PFSK-1 (cell line): ENCODE results near the gene PNCK.

Experiments used
- FOXP2 ChIP-seq: optimal IDR thresholded peaks from 2 replicates; pipeline ENCODE3; 2011; ENCODE audit warnings: borderline replicate concordance, control low read depth, inconsistent platforms; ENCODE audit not compliant: insufficient read depth; ENCODE audit errors: extremely low read length, extremely low read depth
- POLR2AphosphoS5 ChIP-seq: IDR thresholded peaks from 2 replicates; pipeline ENCODE4 v1.6.1; 2012; ENCODE audit warnings: low read depth, mild to moderate bottlenecking, control low read depth, low read length, moderate library complexity
- SIN3A ChIP-seq: IDR thresholded peaks from 2 replicates; pipeline ENCODE4 v1.6.1; 2012; ENCODE audit warnings: mild to moderate bottlenecking, low read length, moderate library complexity, borderline replicate concordance; ENCODE audit not compliant: insufficient read depth
- TAF1 ChIP-seq: IDR thresholded peaks from 2 replicates; pipeline ENCODE4 v1.6.1; 2012; ENCODE audit warnings: low read length, control low read depth, borderline replicate concordance; ENCODE audit not compliant: insufficient read depth
- TF ChIP-seq, protein P1 (sequence below), 2 experiments: IDR thresholded peaks; 2 replicates each; pipeline versions ENCODE4 v1.6.1 to v1.8.0; 2011 to 2012; ENCODE audit warnings: low read depth in 2 of 2, low read length in 2 of 2, control low read depth in 1 of 2, inconsistent platforms in 1 of 2, mild to moderate bottlenecking in 1 of 2, moderate library complexity in 1 of 2; ENCODE audit not compliant: insufficient read depth in 1 of 2

The PNCK gene

DNA sequence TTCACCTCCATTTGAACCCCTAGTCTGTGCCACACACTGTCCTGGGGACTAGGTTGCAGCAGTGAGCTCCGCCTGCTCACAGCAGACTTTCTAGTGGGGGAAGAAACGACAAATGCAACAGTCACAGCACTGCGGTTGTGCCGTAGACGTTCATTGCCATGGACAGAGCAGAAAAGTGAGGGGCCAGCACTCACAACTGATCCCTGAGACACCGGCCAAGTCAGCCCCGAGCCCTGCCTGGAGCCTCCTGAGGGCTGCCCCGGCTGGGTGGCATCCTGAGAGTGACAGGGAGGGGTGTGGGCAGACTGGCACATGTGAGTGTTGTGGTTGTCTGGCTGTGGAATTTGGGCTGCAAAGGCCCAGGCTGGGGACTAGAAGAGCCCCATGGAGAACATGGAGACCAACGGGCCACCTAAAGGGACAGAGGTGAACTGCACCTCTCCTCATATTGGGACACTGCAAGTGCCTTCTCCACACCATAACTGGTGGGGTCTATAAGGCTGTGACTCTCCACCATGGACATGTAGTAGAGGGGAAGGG lies 22.0 kb downstream of the PNCK start:
- no peak for TF ChIP-seq TAF1
- TF ChIP-seq SIN3A: no peak
- TF ChIP-seq, protein P1, sequence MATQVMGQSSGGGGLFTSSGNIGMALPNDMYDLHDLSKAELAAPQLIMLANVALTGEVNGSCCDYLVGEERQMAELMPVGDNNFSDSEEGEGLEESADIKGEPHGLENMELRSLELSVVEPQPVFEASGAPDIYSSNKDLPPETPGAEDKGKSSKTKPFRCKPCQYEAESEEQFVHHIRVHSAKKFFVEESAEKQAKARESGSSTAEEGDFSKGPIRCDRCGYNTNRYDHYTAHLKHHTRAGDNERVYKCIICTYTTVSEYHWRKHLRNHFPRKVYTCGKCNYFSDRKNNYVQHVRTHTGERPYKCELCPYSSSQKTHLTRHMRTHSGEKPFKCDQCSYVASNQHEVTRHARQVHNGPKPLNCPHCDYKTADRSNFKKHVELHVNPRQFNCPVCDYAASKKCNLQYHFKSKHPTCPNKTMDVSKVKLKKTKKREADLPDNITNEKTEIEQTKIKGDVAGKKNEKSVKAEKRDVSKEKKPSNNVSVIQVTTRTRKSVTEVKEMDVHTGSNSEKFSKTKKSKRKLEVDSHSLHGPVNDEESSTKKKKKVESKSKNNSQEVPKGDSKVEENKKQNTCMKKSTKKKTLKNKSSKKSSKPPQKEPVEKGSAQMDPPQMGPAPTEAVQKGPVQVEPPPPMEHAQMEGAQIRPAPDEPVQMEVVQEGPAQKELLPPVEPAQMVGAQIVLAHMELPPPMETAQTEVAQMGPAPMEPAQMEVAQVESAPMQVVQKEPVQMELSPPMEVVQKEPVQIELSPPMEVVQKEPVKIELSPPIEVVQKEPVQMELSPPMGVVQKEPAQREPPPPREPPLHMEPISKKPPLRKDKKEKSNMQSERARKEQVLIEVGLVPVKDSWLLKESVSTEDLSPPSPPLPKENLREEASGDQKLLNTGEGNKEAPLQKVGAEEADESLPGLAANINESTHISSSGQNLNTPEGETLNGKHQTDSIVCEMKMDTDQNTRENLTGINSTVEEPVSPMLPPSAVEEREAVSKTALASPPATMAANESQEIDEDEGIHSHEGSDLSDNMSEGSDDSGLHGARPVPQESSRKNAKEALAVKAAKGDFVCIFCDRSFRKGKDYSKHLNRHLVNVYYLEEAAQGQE (IDR thresholded peaks at IDR 0.05; ENCODE audit: insufficient read depth in 1 of 2, low read depth in 2 of 2, low read length in 2 of 2): no peak
- no peak for TF ChIP-seq FOXP2
- no peak for TF ChIP-seq POLR2AphosphoS5

DNA sequence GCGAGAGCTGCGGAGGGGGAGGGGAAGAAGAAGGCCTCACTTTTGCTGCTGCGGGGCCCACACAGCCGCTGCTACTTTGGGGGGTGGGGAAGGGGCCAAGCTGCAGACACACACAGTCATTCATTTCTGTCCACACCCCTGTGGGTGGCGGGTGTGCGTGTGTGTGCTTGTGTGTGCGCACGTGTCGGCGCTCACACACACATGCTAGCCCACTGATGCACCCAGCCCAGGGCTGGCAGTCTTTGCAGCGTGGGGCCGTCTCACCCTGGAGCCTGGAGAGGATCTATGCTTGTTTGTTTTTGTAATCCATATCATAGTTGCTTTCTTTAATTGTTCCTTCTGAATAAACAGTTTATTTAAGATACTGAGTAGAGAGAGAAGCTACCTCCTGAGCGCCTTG lies 22.7 kb downstream of the PNCK start:
- no peak for TF ChIP-seq POLR2AphosphoS5

DNA sequence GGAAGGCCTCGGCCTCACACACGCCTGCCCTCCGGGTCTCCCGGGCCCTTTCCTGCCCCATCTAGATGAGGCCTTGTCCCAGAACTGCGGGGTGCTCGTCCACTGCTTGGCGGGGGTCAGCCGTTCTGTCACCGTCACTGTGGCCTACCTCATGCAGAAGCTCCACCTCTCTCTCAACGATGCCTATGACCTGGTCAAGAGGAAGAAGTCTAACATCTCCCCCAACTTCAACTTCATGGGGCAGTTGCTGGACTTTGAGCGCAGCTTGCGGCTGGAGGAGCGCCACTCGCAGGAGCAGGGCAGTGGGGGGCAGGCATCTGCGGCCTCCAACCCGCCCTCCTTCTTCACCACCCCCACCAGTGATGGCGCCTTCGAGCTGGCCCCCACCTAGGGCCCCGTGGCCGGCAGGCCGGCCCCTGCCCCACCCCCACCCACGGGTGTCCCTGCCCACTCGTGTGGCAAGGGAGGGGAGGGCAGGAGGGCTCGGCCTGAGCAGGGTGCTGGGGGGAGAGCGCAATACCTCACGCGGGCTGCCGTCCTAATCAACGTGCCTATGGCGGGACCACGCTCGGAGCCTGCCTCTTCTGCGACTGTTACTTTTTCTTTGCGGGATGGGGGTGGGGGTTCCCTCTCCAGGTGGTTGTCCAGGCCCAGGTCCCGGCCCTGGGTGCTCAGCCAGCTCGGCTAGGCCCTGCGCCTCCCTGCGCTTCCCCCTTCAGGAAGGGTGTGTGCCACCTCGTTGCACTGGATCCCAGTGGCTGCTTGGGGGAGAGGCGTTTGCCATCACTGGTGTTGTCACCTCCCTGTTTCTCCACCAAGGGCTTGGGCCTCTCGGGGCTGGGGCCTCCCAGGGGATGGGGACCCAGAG lies 23.5 kb downstream of the PNCK start:
- TF ChIP-seq, protein P1 (IDR thresholded peaks at IDR 0.05; ENCODE audit: insufficient read depth in 1 of 2, low read depth in 2 of 2, low read length in 2 of 2): no peak
- no peak for TF ChIP-seq FOXP2
- no peak for TF ChIP-seq TAF1

DNA sequence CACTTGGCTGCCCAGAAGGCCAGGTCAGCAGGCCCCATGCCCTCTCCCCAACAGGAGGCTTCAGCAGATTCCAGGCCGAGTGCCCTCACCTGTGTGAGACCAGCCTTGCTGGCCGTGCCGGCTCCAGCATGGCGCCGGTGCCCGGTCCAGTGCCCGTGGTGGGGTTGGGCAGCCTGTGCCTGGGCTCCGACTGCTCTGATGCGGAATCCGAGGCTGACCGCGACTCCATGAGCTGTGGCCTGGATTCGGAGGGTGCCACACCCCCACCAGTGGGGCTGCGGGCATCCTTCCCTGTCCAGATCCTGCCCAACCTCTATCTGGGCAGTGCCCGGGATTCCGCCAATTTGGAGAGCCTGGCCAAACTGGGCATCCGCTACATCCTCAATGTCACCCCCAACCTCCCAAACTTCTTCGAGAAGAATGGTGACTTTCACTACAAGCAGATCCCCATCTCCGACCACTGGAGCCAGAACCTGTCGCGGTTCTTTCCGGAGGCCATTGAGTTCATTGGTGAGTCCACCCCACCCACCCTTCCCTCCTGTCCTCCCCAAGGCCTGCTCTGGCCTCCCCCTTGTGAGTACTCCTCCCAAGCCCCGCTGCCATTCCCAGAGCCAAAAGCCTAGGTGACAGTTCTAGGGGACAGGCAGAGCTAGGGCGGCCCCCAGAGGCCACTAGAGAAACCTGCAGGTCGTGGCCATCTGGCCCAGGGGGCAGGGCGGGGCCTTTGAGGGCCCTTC lies 24.3 kb downstream of the PNCK start:
- TF ChIP-seq FOXP2 (no peak), POLR2AphosphoS5 (no peak), SIN3A (no peak), TAF1 (no peak)
- TF ChIP-seq, protein P1 (IDR thresholded peaks at IDR 0.05; ENCODE audit: insufficient read depth in 1 of 2, low read depth in 2 of 2, low read length in 2 of 2): no peak

DNA sequence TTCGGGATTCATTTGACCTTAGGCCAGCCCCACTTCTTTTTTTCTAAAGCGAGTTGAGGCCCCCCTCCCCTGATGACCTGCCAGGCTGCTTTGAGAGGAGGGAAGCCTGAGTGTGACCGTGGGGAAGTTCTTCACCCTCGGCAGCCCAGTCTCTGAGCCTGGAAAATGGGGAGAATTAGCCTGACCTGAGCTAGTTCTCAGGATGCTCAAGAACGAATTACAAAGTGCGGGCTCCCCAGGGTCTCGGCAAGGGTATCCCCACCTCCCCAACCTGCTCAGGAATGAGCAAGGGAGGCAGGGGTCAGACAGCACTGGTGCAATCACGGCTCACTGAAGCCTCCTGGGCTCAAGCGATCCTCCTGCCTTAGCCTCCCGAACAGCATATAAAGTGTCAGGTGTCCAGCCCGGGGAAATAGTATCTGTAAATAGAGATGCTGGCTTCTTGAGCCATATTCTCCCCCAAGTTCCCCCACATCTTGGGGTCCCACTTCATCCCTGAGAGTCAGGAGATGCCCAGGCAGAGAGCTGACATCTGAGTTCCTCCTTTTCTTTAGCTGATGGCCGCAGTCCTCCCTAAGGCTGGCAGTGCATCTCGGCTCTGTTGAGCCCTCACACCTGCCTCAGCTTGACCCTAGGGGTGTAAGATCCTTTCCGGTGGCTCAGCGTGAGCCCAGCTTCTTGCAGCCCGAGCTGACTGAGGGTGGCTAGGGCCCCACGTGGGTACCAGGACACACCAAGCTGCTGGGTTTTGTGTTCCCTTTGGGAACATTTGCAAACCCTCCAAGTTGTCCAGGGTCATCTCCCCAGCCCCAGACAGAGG lies 25.0 kb downstream of the PNCK start:
- TF ChIP-seq, protein P1 (IDR thresholded peaks at IDR 0.05; ENCODE audit: insufficient read depth in 1 of 2, low read depth in 2 of 2, low read length in 2 of 2): no peak
- no peak for TF ChIP-seq FOXP2
- TF ChIP-seq TAF1: no peak
- TF ChIP-seq SIN3A: no peak
- no peak for TF ChIP-seq POLR2AphosphoS5
